K562 (cell line): Measurements from ENCODE around the gene TMEM164.

Experiments
- CHD2 ChIP-seq: IDR thresholded peaks from 2 replicates; pipeline ENCODE4 v1.6.1; 2011; ENCODE audit warnings: low read depth, low read length
- POLR2AphosphoS2 ChIP-seq: IDR thresholded peaks from 2 replicates; pipeline ENCODE4 v1.6.1; 2012; ENCODE audit warnings: low read length, improper control_type of control experiment
- TF ChIP-seq, protein P1 (sequence below), 2 experiments: fragments of 450-650 bp; formaldehyde crosslinking in 1 of 2; IDR thresholded peaks; 2 replicates each; pipeline versions ENCODE4 v1.4.0 to v1.6.1; 2014 to 2020; ENCODE audit warnings: mild to moderate bottlenecking in 2 of 2, borderline replicate concordance in 1 of 2, low read depth in 1 of 2

DNA sequence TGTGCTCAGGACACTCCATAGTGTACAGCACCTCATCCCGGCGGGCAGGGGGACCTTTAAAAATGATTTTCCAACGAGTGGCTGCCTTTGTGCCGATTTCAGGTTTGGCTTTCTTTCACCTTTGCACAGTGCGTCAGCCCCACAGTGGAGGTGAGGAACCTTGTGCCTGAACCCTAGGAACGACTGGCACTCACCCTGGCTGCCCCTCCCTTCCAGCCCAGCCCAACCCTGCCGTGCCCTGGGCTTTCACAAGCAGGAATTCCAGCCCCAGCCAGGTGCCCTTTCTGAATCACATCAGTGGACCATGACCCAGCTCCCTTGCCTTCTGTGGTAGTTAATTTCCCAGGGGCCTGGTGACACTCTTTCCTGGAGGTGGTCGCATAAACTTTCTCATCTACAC lies 1.3 kb downstream of the TMEM164 start:
- TF ChIP-seq, protein P1, sequence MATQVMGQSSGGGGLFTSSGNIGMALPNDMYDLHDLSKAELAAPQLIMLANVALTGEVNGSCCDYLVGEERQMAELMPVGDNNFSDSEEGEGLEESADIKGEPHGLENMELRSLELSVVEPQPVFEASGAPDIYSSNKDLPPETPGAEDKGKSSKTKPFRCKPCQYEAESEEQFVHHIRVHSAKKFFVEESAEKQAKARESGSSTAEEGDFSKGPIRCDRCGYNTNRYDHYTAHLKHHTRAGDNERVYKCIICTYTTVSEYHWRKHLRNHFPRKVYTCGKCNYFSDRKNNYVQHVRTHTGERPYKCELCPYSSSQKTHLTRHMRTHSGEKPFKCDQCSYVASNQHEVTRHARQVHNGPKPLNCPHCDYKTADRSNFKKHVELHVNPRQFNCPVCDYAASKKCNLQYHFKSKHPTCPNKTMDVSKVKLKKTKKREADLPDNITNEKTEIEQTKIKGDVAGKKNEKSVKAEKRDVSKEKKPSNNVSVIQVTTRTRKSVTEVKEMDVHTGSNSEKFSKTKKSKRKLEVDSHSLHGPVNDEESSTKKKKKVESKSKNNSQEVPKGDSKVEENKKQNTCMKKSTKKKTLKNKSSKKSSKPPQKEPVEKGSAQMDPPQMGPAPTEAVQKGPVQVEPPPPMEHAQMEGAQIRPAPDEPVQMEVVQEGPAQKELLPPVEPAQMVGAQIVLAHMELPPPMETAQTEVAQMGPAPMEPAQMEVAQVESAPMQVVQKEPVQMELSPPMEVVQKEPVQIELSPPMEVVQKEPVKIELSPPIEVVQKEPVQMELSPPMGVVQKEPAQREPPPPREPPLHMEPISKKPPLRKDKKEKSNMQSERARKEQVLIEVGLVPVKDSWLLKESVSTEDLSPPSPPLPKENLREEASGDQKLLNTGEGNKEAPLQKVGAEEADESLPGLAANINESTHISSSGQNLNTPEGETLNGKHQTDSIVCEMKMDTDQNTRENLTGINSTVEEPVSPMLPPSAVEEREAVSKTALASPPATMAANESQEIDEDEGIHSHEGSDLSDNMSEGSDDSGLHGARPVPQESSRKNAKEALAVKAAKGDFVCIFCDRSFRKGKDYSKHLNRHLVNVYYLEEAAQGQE (IDR thresholded peaks at IDR 0.05; ENCODE audit: borderline replicate concordance) = no peak
- TF ChIP-seq, protein P1 (CRISPR knock-in tag; IDR thresholded peaks at IDR 0.05; ENCODE audit: low read depth) = no peak
- TF ChIP-seq POLR2AphosphoS2 = no peak
- TF ChIP-seq CHD2 = no peak
